GM18519 (cell line): ENCODE data around the gene FBXL22.
"Not testable (repeated sequence)": the region's sequence is repeated elsewhere in the genome, so short reads cannot be mapped to it uniquely, and the experiment has no call there.

Experiments used
- ATAC-seq: cut with Tn5 transposase; IDR thresholded peaks from one replicate; pipeline ENCODE4 v1.9.1; 2021; ENCODE audit warnings: mild to moderate bottlenecking, moderate library complexity; ENCODE audit not compliant: unreplicated experiment, low FRiP score

Gene FBXL22

DNA sequence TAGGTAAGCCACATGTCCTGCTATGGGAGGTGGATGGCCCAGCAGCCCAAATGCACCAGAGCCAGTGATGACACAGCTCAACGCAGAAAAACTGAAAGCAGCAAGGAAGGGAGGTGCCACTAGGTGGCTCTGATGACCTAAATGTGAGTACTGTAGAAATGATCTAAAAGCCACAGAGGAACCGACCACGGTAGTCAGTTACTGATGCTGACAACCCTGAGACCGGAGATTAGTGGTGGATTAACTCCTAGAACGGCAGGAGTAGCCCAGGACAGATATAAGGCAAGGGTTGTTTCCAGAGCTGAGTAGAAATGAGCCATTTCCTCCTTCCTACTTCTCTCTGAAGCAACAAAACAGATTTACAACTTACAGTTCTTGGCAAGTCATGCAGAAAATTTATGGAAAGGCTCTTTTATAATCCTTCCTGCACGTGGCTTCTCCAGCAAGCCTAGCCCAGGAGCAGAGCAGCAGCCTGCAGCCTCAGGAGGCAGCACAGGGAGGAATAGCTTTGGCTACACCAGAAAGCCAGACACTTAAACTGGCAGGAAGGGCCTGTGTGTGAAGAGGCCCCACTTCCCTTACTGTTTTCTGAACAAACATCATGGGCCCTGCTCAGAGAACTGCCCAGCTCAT, 13.1 kb downstream of the FBXL22 start:
- no peak for ATAC-seq

DNA sequence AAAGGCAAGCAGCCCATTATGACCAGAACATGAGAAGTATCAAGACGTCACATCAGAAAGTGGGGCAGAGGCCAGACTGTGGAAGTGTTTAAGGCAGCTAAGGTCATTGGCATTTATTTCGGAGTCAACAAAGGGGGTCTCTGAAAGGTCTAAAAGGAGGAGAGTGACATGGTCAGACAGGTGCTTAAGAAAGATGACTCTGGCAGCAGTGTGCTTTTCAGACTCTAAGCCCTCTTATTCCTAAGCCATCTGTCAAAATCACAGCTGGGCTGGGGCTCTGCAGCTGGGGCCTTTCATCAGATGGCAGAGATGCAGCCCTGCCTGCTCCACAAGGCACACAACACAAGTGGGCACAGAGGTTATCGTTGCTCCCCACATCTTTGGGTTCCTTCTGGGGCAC, 14.0 kb downstream of the FBXL22 start:
- no peak for ATAC-seq

DNA sequence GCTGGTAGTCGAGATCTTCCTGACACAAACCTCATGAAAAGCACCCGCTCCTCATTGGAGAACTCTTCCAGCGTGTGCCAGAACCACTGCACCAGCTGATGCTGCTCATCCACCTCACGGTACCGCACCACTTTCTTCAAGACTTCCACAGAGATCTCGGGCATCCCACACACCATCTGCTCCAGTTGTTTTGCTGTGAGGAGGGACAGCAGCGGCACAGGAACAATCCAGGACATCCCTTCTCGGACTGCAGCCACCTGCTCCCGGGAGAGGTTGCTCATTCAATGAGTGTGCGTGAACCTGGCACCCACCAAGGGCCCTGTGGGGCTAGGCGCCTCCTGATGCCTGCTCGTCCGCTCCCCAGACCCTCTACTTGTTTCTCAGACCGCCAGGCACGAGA, 15.1 kb downstream of the FBXL22 start:
- no peak for ATAC-seq

DNA sequence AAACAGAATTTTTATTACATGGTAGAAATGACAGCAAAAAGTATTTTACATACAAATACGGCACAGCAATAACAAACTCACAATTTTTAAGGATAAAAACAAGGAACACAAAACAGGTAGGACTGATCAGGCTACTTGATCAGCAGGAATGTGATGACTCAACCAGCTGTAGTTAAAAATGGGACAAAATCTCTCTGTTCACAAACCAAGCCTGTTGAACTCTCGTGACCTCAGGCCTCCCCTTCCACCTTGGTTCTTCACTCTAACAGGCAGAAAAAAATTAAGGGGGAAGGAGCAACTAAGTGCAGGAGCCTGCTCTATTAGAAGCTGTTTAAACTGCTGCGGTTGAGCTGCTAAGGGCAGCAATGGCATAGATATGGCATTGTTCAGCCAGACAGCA, 18.7 kb downstream of the FBXL22 start:
- ATAC-seq, result no peak

DNA sequence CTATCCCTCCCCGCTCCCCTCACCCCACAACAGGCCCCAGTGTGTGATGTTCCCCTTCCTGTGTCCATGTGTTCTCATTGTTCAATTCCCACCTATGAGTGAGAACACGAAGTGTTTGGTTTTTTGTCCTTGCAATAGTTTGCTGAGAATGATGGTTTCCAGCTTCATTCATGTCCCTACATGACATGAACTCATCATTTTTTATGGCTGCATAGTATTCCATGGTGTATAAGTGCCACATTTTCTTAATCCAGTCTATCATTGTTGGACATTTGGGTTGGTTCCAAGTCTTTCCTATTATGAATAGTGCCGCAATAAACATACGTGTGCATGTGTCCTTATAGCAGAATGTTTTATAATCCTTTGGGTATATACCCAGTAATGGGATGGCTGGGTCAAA, 20.0 kb downstream of the FBXL22 start:
- ATAC-seq, result not testable (repeated sequence)

DNA sequence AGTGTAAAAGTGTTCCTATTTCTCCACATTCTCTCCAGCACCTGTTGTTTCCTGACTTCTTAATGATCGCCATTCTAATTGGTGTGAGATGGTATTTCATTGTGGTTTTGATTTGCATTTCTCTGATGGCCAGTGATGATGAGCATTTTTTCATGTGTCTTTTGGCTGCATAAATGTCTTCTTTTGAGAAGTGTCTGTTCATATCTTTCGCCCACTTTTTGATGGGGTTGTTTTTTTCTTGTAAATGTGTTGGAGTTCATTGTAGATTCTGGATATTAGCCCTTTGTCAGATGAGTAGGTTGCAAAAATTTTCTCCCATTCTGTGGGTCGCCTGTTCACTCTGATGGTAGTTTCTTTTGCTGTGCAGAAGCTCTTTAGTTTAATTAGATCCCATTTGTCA, 20.4 kb downstream of the FBXL22 start:
- ATAC-seq, result not testable (repeated sequence)

DNA sequence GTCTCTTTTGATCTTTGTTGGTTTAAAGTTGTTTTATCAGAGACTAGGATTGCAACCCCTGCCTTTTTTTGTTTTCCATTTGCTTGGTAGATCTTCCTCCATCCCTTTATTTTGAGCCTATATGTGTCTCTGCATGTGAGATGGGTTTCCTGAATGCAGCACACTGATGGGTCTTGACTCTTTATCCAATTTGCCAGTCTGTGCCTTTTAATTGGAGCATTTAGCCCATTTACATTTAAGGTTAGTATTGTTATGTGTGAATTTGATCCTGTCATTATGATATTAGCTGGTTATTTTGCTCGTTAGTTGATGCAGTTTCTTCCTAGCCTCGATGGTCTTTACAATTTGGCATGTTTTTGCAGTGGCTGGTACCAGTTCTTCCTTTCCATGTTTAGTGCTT, 23.6 kb downstream of the FBXL22 start:
- not testable (repeated sequence) for ATAC-seq

DNA sequence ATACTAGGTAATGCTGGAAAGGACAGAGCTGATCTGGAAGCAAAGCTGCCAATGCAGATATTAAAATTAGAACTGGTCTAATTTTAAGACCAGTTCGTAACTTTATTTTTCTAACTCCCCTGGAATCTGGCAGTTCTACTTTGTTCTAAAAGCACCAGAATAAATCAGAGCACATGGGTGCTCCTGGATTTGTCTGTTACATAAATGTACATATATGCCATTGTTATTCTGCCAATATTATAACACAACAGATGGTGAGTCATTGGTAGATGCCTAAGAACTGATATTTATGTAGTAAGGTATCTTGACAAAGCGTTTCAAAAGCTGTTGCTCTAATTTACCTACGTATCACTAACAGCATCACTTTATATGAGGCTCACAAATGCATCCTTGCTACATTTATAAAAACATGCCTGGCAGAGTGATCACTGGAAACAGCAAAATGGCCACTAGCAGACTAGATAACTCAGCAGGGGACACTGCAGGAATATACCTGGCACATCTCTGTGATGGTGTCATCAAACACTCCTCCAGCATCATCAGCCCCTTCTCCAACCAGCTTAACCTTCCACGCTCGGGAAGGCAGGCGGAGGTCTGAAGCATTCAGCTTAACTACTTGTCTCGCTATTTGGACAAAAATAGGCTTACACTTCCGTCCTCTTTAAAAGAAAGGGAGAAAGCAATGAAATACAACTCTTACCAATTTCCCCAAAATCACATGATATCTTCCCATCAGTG, 26.2 kb downstream of the FBXL22 start:
- ATAC-seq, result no peak

DNA sequence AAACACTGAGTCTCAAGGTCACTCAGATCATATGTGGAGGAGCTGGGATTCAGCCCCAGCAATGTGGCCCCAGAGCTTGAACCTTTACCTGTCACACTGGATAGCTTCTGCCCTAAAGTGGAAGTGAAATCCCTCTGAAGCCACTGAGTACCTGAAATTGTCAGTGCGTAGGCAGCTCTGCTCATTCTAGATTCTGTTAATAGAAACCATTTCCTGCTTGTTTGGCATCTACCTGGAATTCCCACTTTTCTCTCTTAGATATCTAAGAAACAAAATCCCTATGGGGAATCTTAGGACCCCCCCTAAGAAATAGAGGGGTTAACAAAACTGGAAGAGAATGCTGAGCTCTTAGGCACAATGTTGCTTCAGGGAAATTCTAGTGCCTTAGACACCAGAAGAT, 29.8 kb downstream of the FBXL22 start:
- ATAC-seq, result no peak

DNA sequence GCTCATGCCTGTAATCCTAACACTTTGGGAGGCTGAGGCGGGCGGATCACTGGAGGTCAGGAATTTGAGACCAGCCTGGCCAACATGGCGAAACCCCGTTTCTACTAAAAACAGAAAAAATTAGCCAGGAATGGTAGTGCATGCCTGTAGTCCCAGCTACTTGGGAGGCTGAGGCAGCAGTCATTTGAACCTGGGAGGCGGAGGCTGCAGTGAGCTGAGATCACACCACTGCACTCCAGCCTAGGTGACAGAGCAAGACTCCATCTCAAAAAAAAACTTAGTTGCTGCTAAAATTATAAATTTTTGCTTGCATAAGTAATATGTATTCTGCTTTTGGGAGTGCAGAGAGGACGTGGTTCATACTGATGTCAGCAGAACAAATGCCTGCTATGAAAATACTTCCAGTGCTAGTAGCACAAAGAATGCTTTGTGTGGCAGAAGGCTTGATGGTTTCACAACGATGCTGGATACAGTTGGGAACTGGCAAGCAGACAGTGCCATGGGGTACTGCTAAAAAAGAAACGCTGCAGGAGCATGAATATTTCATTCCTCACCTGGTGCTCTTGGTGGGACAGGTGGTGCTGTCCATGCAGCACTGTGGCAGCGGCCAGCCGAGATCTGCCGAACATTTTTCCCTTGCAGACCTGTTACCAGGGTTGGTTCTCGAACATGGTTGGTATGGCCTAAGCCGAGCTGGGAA, 31.1 kb downstream of the FBXL22 start:
- ATAC-seq, result no peak

DNA sequence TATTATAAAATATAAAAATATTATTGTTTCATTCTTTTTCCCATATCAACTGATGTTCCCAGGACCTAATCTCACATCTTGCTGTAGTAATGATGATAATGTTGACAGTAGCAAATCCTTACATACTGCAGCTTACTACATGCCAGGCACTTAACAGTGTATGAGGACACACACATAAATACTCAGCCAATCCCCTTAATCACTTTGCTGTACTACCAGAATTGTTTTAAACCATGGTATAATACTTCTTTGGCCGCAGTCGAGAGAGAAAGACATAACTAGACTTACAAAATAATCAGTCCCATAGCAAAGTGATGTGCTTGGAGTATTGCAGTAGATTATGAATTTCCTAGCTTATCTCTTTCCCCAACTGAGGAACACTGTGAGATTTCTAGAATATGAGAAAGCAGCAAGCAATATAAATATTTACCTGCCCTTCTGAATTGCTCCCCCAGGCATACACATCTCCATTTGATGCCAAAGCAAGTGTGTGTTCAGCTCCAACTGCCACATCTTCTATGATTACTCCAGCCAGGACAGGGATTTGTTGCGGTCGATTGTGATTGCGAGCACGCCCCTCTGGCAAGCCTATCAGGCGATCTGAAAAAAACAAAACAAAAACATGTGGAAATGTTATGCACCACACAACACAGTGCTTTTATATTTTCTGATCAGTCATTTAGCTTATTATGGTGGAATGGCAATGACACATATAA, 33.0 kb downstream of the FBXL22 start:
- no peak for ATAC-seq

DNA sequence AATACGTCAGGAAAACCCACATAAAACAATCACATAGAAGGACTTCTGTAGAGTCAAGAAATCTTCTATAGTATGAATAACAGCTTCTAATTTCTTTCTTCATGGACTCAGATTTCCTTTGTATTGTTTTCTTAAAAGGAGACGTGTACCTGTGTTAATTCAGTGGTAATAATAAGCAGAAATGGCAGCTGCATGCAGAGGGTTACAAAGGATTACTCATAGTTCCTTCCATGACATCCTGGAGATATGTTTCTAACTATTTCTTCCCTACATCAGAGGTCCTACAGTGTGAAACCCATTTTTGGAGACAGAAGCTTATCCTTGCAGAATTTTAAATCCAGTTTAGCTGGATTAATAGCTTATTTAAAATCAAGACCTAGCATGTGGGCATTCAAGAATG, 36.1 kb downstream of the FBXL22 start:
- ATAC-seq, result no peak

DNA sequence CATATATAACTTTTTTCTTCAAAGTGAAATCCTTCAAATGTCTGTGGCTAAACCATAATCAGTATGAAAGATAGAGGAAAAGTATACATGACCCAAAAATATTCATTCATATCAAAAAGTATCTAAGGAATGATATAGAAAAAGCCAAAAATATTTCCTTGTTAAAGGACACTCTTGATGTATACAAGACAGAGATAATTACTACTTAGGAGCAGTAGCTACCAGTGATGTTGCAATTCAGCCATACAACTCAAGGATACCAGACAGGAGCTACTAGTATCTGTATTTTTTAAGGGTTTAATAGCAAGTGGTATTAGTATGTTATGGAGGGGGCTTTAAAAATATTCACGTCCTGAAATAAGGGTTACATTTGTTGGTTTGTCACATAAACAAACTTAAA, 37.0 kb downstream of the FBXL22 start:
- ATAC-seq, result no peak

DNA sequence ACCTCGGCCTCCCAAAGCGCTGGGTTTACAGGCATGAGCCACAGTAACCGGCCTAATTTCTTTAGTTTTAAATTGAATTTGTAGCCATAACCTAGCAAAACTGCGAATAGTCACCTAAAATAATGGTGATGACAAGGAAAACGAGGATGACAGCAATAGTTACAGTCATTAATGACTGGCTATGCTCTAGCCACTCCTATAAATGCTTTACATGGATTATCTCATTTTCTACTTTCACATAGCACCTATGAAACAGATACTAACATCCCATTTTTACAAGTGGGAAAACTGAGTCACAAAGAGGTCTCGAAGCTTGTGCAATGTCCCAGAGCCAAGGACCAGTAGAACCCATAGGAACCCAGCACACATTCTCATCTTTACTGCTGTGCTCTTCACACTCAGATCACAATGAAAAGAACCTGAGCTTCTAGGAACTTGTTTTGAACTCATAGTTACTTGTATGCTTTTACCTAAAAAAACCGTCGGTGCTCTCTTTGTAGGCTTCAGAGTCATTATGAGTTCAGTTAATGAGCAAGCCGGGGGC, 39.4 kb downstream of the FBXL22 start:
- ATAC-seq, result no peak

DNA sequence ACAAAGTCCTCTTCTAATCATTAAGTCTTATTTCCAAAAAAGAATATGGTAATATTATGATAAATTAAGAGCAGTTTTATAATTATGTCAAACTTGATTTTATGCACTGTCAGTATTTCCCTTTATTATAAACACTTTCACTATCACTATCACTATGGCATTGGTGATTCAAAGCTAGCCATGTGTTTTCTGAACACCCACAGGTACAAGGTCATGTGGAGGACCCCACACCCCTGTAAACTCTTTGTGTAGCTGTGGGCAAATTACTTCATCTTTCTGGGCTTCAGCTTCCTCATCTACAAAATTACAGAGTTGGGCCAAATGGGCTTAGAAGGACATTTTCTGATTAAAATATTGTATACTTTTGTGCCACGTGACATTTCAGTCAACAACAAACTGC, 41.7 kb downstream of the FBXL22 start:
- no peak for ATAC-seq

DNA sequence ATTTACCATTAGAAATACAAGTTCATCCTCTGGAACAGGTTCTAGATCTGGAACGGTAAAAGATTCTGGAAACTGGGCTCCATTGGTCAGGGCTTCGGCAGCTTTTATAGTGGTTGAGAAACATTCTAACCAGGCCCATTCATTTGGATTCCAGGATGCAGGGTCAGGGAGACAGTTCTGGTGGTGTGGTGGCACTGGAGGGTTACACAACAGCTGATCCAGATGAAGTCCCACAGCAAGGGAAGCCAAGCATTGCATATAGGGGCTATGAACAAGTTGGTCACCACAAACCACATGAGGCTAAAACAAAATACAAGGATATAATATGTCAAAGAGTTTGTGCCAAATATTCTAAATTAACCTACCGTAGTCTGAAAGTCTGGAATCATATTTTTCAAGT, 43.0 kb downstream of the FBXL22 start:
- no peak for ATAC-seq
